GM12864 (cell line): Measurements from ENCODE around the gene WDFY3.

Experiments used
- DNase-seq: peaks from one replicate; pipeline ENCODE4 v3.0.0-alpha.2; 2011; ENCODE audit warnings: low read depth
- H3K4me3 ChIP-seq: 2 replicates; pipeline ENCODE4 v1.5.1; 2011; ENCODE audit warnings: mild to moderate bottlenecking, low read depth, low read length, control low read depth
- TF ChIP-seq, protein P1 (sequence below): IDR thresholded peaks from 2 replicates; pipeline ENCODE4 v1.5.1; 2011; ENCODE audit warnings: low read depth, mild to moderate bottlenecking, moderate library complexity, low read length, control low read depth, inconsistent platforms; ENCODE audit errors: missing control alignments

Gene WDFY3

DNA sequence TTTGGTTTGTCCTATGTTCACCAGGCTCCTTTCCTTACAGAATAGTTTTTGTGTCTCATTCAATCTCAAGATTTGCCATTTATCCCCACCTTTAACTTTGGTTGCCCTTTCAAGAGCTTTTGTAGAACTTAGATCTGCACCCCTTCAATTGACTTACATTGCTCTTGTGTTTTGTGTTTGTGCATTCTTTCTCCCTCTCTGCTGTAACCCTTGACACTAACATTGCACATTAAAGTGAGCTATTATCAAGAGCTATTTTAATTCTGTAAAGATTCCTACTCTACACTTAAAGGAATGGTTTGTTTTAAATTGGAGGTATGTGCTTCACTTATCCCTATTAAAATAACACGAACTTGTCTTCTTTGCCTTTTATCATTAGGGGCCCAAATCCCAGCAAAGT is 318.3 kb downstream of the WDFY3 start:
- no peak for DNase-seq
- no peak overlapping the region for H3K4me3 ChIP-seq
- TF ChIP-seq, protein P1, sequence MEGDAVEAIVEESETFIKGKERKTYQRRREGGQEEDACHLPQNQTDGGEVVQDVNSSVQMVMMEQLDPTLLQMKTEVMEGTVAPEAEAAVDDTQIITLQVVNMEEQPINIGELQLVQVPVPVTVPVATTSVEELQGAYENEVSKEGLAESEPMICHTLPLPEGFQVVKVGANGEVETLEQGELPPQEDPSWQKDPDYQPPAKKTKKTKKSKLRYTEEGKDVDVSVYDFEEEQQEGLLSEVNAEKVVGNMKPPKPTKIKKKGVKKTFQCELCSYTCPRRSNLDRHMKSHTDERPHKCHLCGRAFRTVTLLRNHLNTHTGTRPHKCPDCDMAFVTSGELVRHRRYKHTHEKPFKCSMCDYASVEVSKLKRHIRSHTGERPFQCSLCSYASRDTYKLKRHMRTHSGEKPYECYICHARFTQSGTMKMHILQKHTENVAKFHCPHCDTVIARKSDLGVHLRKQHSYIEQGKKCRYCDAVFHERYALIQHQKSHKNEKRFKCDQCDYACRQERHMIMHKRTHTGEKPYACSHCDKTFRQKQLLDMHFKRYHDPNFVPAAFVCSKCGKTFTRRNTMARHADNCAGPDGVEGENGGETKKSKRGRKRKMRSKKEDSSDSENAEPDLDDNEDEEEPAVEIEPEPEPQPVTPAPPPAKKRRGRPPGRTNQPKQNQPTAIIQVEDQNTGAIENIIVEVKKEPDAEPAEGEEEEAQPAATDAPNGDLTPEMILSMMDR, result no peak

DNA sequence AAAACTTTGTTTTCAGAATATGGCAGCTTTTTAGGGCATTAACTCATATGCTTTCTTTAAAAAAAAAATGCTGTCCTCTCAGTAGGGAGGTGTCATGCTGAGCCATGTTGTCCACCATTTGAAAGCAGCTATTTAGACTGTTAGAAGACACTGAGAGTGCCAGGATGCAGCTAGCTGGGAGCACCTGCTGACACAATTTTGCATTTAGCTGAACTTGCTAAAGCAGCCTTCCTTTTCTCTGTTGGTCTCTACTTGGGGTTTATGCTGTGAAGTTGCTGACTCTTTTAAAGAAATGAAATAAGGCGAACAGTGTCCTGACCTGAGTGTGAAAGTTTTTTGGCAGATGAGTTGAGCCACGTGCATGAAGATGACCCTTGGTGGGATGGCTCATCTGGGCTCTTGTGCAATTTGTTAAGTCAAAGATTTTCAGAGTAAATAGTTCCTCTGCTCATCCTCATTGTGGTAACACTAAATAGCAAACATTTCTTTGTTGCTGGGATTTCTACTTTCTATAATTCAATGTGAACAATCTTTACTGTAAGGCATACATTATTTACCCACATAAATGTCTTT is 319.1 kb downstream of the WDFY3 start:
- no peak overlapping the region for H3K4me3 ChIP-seq
- DNase-seq, result no peak
- TF ChIP-seq, protein P1, result no peak

DNA sequence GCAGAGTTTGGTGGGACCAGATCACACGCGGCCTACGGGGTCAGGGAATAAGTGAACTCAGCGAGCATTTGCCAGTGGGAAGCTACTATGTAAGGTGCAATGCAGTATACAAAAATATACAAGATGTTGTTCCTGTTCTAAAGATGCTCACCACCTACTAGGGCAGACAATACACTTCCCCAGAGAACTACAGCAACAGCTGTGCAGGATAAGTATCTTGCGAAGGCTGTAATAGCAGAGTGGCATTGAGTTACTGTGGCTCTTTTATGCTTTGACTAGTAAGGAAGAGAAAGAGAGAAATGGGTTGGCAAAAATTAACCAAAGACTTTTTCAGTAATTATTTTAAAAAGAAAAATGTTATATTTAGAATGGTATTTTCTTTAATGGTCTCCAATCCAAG is 322.4 kb downstream of the WDFY3 start:
- no peak for DNase-seq
- H3K4me3 ChIP-seq, result no peak overlapping the region
- TF ChIP-seq, protein P1, result no peak

DNA sequence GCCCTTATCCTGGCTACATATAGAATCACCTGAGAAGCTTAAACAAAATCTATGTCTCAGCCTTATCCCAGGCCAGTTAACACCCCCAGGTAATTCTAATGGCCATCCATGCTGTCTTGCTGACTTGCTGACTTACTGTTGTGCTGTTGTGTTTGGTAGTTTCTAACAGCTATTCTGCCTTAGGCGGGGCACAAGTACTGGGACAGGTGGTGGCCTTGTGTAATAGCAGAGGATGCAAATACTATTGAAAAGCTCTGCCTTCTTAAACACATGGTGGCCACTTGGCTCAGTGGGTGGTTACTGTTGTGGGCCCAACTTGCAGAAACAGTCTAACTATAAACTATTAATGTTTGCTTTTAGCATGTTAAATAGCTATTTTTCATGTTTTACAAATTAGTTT is 327.3 kb downstream of the WDFY3 start:
- DNase-seq, result no peak
- TF ChIP-seq, protein P1, result no peak
- H3K4me3 ChIP-seq, result no peak overlapping the region

DNA sequence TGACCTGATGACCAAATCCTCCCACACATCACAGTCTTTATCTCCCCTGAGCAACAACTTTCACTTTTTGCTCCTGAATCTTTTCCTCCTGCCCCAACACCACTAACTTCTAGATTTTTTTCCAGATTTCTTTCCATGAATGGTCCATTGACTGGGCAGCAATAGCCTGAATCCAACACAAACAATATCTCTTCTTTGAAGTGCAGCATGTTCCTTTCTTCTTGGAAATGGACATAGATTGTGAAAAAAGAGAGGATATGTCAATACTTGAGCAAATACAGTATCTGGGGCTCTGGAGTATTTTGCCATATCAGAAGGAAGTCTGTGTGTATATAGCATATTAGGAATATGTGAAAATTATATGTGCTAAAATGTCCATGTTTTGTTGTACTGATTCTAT is 328.4 kb downstream of the WDFY3 start:
- TF ChIP-seq, protein P1, result no peak

DNA sequence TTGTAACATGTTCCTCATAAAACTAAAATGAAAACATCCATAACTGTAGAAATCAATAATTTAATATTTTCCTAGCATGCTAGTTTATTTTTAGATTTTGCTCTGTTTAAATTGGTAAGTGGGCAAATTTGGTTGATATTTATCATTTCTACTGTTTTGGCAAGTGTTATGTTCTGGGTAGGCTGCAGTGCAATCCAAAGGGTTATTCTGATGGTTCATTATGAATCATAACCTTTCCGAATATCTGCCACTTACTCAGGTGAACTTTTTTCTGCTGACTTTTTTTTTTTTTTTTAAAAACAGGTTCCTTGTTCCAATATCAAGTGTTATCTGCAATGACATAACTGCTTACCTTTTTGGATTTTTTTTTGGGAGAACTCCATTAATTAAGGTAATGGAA is 331.5 kb downstream of the WDFY3 start:
- no peak overlapping the region for H3K4me3 ChIP-seq
- TF ChIP-seq, protein P1, result no peak
- DNase-seq, result no peak

More for the DNA sequence above, 328.4 kb downstream of the WDFY3 start:
- no peak for DNase-seq
- no peak overlapping the region for H3K4me3 ChIP-seq

DNA sequence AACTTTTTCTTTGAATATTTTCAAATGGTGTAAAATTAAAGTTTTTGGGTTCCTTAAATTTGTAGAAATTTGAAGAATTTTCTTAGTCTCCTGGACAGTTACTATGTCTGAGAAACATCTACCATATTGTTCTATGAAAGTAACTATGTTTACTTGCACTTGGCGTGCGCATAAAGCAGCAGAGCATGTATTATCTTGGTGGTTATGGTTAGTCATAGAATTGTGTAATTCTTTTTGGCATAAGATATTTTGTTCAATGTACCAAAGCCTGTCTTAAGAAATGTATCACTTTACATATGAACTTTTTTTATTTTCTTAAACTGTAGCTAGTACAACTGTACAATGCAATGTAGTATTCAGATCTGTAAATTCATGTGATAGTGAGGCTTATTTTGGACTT is 334.4 kb downstream of the WDFY3 start:
- no peak overlapping the region for H3K4me3 ChIP-seq
- DNase-seq, result no peak
- TF ChIP-seq, protein P1, result no peak
